Erythroblast (primary cell): ENCODE data around the gene FBLN7.

Source experiments
- GATA1 ChIP-seq: IDR thresholded peaks from 2 replicates; pipeline ENCODE4 v1.6.1; 2011; ENCODE audit warnings: low read depth, mild to moderate bottlenecking, control low read depth, low read length, moderate library complexity
- POLR2A ChIP-seq: IDR thresholded peaks from 2 replicates; pipeline ENCODE4 v1.6.1; 2011; ENCODE audit warnings: mild to moderate bottlenecking, low read length

GRCh38 chr2:112159454-112159921, 21.3 kb downstream of the FBLN7 start:
- TF ChIP-seq POLR2A (no peak), GATA1 (no peak)
